HG03342 (cell line): ENCODE measurements around the gene SRY.
"Not testable (repeated sequence)": the region's sequence is repeated elsewhere in the genome, so short reads cannot be mapped to it uniquely, and the experiment has no call there.

Experiments used
- ATAC-seq: cut with Tn5 transposase; IDR thresholded peaks from one replicate; pipeline ENCODE4 v1.9.1; 2021; ENCODE audit warnings: mild to moderate bottlenecking, moderate library complexity; ENCODE audit not compliant: unreplicated experiment

Gene SRY

GRCh38 chrY:2787600-2787999 lies at the start of gene SRY:
SRY (minus strand) TSS chrY:2787682; CDS start chrY:2787603, 79 bp downstream.
- ATAC-seq, result no peak

GRCh38 chrY:2837078-2837477 lies 49.6 kb upstream of the SRY start:
- no peak for ATAC-seq

GRCh38 chrY:2835230-2835629 lies 47.7 kb upstream of the SRY start:
- no peak for ATAC-seq

GRCh38 chrY:2828497-2828896 lies 41.0 kb upstream of the SRY start:
- no peak for ATAC-seq

- ATAC-seq, result no peak
These were observed 37.0 kb upstream of the SRY start for GRCh38 chrY:2824471-2824870.

GRCh38 chrY:2817146-2817896 lies 29.8 kb upstream of the SRY start:
- not testable (repeated sequence) for ATAC-seq

GRCh38 chrY:2800246-2800645 lies 12.8 kb upstream of the SRY start:
- ATAC-seq, result no peak

GRCh38 chrY:2797991-2798390 lies 10.5 kb upstream of the SRY start:
- no peak for ATAC-seq

GRCh38 chrY:2796977-2797523 lies 9.6 kb upstream of the SRY start:
- no peak for ATAC-seq

GRCh38 chrY:2789756-2790155 lies 2.3 kb upstream of the SRY start:
- ATAC-seq, result no peak

- no peak for ATAC-seq
These were observed 488 bp downstream of the SRY start for GRCh38 chrY:2786876-2787512.
